AG04449 (cell line): Measurements from ENCODE around the gene CTNNAL1.

Experiments used
- CTCF ChIA-PET: fragments of 350-600 bp; formaldehyde crosslinking; extraction: SDS; loops from one replicate; lab custom pipeline; 2021; ENCODE audit warnings: antibody characterized with exemption; lab: Yijun Ruan, JAX
- POLR2A ChIA-PET: fragments of 400-600, 350-600 bp; formaldehyde crosslinking; extraction: SDS; loops from one replicate; lab custom pipeline; 2020; ENCODE audit warnings: antibody characterized with exemption, inconsistent platforms; lab: Yijun Ruan, JAX
- DNase-seq: peaks from one replicate; pipeline ENCODE4 v3.0.0-alpha.2; 2010; ENCODE audit warnings: low read depth, low spot score
- H3K4me3 ChIP-seq: 2 replicates; pipeline ENCODE4 v1.5.1; 2011; ENCODE audit warnings: low read depth, mild to moderate bottlenecking, control low read depth, low read length
- TF ChIP-seq, protein P1 (sequence below): IDR thresholded peaks from one replicate; pipeline ENCODE4 v1.5.1; 2011; ENCODE audit warnings: mild to moderate bottlenecking, moderate library complexity, low read length, control low read depth, inconsistent platforms; ENCODE audit not compliant: insufficient read depth; ENCODE audit errors: missing control alignments

CTNNAL1 gene

DNA sequence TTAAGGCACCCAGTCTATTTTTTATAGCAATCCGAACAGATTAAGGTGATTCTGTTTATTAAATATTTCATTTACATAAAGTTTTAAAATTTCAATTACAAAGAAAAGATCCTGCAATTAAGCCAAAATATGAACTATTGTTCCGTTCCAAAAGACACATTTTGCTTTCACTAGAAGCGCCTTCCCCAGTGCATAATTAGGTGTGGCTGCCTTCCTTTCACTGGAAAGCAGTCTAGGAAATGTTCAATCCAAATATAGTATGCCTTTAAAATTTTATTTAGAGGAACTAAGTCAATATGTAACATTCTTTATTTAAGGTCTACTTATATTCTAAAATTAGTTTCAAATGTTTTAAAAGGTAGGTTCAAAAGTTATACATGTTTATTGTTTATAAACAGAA lies 7.6 kb downstream of the CTNNAL1 start:
- POLR2A ChIA-PET, result no interaction called here
- H3K4me3 ChIP-seq, result no peak overlapping the region
- CTCF ChIA-PET, result no interaction called here
- DNase-seq, result no peak
- TF ChIP-seq, protein P1, sequence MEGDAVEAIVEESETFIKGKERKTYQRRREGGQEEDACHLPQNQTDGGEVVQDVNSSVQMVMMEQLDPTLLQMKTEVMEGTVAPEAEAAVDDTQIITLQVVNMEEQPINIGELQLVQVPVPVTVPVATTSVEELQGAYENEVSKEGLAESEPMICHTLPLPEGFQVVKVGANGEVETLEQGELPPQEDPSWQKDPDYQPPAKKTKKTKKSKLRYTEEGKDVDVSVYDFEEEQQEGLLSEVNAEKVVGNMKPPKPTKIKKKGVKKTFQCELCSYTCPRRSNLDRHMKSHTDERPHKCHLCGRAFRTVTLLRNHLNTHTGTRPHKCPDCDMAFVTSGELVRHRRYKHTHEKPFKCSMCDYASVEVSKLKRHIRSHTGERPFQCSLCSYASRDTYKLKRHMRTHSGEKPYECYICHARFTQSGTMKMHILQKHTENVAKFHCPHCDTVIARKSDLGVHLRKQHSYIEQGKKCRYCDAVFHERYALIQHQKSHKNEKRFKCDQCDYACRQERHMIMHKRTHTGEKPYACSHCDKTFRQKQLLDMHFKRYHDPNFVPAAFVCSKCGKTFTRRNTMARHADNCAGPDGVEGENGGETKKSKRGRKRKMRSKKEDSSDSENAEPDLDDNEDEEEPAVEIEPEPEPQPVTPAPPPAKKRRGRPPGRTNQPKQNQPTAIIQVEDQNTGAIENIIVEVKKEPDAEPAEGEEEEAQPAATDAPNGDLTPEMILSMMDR, result no peak

DNA sequence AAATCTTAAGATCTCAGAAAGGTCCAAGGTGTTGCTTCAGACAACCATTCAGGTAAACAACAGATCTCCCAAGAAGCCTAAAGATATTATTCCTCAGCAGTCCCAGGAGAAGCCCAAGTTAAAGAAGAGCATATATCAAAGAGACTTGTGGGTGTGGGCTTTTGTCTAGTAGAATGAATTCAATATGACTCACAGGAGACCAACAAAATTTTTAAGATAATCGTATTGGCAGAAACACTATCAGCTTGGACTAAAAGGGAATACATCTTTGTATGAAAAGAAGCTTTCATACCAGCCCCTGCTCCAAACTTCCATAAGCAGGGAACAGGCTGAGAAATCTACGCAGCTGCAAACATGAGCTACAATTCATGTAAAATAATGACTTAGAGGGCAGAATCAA lies 10.2 kb downstream of the CTNNAL1 start:
- TF ChIP-seq, protein P1, result no peak
- no peak overlapping the region for H3K4me3 ChIP-seq
- ChIA-PET POLR2A (no interaction called here), CTCF (no interaction called here)
- DNase-seq, result no peak

DNA sequence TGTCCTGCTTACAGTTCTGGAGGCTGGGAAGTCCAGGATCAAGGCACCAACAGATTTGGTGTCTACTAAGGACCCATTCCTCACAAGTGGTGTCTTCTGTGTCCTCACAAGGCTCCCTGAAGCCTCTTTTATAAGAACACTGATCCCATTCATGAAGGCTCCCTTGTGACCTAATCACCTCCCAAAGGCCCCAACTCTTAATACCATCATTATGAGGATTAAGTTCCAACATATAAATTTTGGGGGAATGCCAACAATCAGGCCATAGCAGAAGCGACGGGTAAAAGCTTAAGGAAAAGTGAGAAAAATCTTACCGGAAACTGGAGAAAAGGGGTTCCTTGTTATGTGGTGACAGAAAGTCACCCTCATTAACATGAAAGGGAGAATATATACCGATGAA lies 11.2 kb downstream of the CTNNAL1 start:
- TF ChIP-seq, protein P1, result no peak
- DNase-seq, result no peak
- POLR2A ChIA-PET, result interaction anchor here (0.5 kb wide), 1 partner anchor 9 kb away, joined by 3 read pairs; no protein-coding TSS in a partner anchor
- H3K4me3 ChIP-seq, result no peak overlapping the region
- CTCF ChIA-PET, result no interaction called here

DNA sequence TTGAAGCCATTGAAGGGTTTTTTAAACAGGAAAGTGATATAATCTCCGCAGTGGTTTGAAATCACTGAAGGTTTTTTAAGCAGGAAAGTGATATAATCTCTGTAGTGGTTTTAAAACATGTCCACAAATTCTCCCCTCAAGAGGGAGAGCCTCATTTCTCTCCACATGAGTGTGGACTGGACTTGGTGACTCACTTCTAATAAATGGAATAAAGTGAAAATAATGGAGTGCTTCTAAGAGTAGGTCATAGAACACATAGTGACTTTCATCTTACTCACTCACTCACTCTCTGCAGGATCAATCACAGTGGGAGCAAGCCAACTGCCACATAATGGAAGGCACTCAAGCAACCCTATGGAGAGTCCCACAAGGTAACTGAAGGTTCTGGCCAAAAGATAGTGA lies 12.0 kb downstream of the CTNNAL1 start:
- H3K4me3 ChIP-seq, result no peak overlapping the region
- DNase-seq, result peak; percentile 68
- TF ChIP-seq, protein P1, result peak; percentile 7
- POLR2A ChIA-PET, result interaction anchor here (0.5 kb wide), 1 partner anchor 10 kb away, joined by 3 read pairs; no protein-coding TSS in a partner anchor
- CTCF ChIA-PET, result no interaction called here

DNA sequence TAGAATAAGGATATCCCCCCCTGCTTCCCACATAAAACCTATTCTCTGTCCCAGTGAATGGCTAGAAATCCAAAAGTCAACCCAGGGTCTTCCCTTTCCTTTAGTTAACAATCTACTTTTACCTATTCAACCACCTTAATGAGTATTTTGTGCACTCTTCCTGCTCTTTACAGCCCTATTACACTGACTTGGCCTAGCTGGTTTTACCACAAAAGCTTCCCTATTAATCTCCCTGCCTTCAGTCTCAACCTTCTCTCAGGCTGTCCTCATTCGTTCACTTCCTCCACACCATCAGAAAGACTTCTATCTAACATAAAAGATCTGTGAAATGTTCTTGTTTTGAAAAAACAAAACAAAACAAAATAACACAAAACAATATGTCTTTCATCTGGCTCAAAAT lies 16.2 kb downstream of the CTNNAL1 start:
- DNase-seq, result no peak
- ChIA-PET CTCF (no interaction called here), POLR2A (no interaction called here)
- H3K4me3 ChIP-seq, result no peak overlapping the region
- TF ChIP-seq, protein P1, result no peak

DNA sequence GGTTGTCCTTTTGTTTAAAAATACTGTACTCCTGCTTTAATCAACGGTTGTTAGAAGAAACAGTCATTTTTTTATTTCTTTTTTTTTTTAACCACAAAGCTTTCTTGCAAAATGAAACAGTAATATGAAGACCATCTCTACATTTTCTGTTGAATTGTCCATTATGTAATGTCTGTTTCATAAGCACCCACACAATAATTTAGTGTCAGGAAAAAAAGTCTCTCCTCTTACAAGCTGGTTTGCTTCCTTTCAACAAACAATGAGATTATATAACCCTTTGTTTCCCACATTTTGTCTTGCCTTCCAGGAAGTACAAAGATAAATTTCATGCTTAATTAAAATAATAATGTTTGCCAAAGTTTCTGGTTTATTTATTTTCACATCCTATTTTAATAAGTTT lies 16.7 kb downstream of the CTNNAL1 start:
- TF ChIP-seq, protein P1, result no peak
- ChIA-PET POLR2A (no interaction called here), CTCF (interaction anchor here (0.9 kb wide), 1 partner anchor 12 kb away, joined by 3 read pairs; no protein-coding TSS in a partner anchor)
- H3K4me3 ChIP-seq, result no peak overlapping the region
- DNase-seq, result no peak
